Fibroblast of peridontal ligament (primary cell): ENCODE results near the gene PDXP.
A peak's percentile ranks its signal among the peaks of the same experiment; 100 is the strongest.

Source experiments
- DNase-seq: peaks from one replicate; pipeline ENCODE4 v3.0.0-alpha.2; 2010; ENCODE audit errors: extremely low read depth

The PDXP gene

GRCh38 chr22:37628830-37629229, 29.7 kb upstream of the PDXP start:
- DNase-seq, result no peak

GRCh38 chr22:37629928-37630327, 28.6 kb upstream of the PDXP start:
- no peak for DNase-seq

GRCh38 chr22:37630839-37631435, 27.6 kb upstream of the PDXP start:
- DNase-seq, result no peak

- no peak for DNase-seq
These were observed 26.9 kb upstream of the PDXP start for GRCh38 chr22:37631448-37632173.

- no peak for DNase-seq
These were observed 26.1 kb upstream of the PDXP start for GRCh38 chr22:37632174-37633088.

GRCh38 chr22:37633089-37633624, 25.4 kb upstream of the PDXP start:
- DNase-seq, result no peak

GRCh38 chr22:37633625-37634416, 24.7 kb upstream of the PDXP start:
- peak; percentile 77 for DNase-seq

- DNase-seq, result no peak
These were observed 24.1 kb upstream of the PDXP start for GRCh38 chr22:37634417-37634924.

- DNase-seq, result no peak
These were observed 23.4 kb upstream of the PDXP start for GRCh38 chr22:37635157-37635556.

GRCh38 chr22:37636186-37636948, 22.2 kb upstream of the PDXP start:
- peak; percentile 53 for DNase-seq

GRCh38 chr22:37636949-37637273, 21.6 kb upstream of the PDXP start:
- no peak for DNase-seq

- DNase-seq, result no peak
These were observed 20.0 kb upstream of the PDXP start for GRCh38 chr22:37638391-37639069.

GRCh38 chr22:37639070-37639760, 19.3 kb upstream of the PDXP start, which contains the start of gene SH3BP1:
Gene SH3BP1, plus strand, starts transcription at chr22:37639669. Its CDS starts 119 bp downstream, at chr22:37639788.
- DNase-seq, result no peak

- DNase-seq, result no peak
These were observed 18.5 kb upstream of the PDXP start for GRCh38 chr22:37639771-37640590.

- DNase-seq, result no peak
These were observed 17.6 kb upstream of the PDXP start for GRCh38 chr22:37640591-37641560.

GRCh38 chr22:37641561-37641949, 17.0 kb upstream of the PDXP start:
- DNase-seq, result no peak

GRCh38 chr22:37643225-37643847, 15.2 kb upstream of the PDXP start:
- DNase-seq, result peak; percentile 69
